Loucy (cell line): ENCODE results near the gene TOP3A.

Experiments
- H2AFZ ChIP-seq: fragments of 200-600 bp; sonication (generic); 2 replicates; pipeline ENCODE4 v1.6.0; 2016; ENCODE audit warnings: antibody characterized with exemption, mild to moderate bottlenecking, low read length, moderate library complexity
- H3F3A ChIP-seq: fragments of 200-600 bp; 2 replicates; pipeline ENCODE4 v1.6.0; 2016; ENCODE audit warnings: antibody characterized with exemption, low read depth, mild to moderate bottlenecking
- H3K27me3 ChIP-seq: fragments of 200-600 bp; sonication (generic); 2 replicates; pipeline ENCODE4 v1.6.1; 2014; ENCODE audit warnings: low read length, mild to moderate bottlenecking; ENCODE audit not compliant: insufficient read depth, poor library complexity, severe bottlenecking
- H3K36me3 ChIP-seq: fragments of 200-600 bp; sonication (generic); 2 replicates; pipeline ENCODE4 v1.6.1; 2016; ENCODE audit warnings: low read length; ENCODE audit not compliant: insufficient read depth
- H3K4me1 ChIP-seq: fragments of 200-600 bp; sonication (generic); 2 replicates; pipeline ENCODE4 v1.5.1; 2014; ENCODE audit warnings: low read length, mild to moderate bottlenecking; ENCODE audit not compliant: insufficient read depth, poor library complexity, severe bottlenecking
- H3K4me2 ChIP-seq: fragments of 200-600 bp; sonication (generic); 2 replicates; pipeline ENCODE4 v1.6.0; 2014; ENCODE audit warnings: antibody characterized with exemption, low read length, low read depth, mild to moderate bottlenecking; ENCODE audit not compliant: poor library complexity, severe bottlenecking
- H3K4me3 ChIP-seq: fragments of 200-600 bp; sonication (generic); 2 replicates; pipeline ENCODE4 v1.5.1; 2014; ENCODE audit warnings: low read length, mild to moderate bottlenecking, mixed read lengths; ENCODE audit not compliant: poor library complexity, severe bottlenecking
- H3K79me2 ChIP-seq: fragments of 200-600 bp; sonication (generic); 2 replicates; pipeline ENCODE4 v1.6.1; 2014; ENCODE audit warnings: low read length; ENCODE audit not compliant: insufficient read depth
- H3K9ac ChIP-seq: fragments of 200-600 bp; sonication (generic); 2 replicates; pipeline ENCODE4 v1.6.0; 2014; ENCODE audit warnings: mild to moderate bottlenecking, low read depth, low read length, moderate library complexity; ENCODE audit not compliant: poor library complexity, severe bottlenecking
- H3K9me2 ChIP-seq: fragments of 200-600 bp; sonication (generic); replicated peaks from 2 replicates; pipeline ENCODE4 v1.6.1; 2016; ENCODE audit warnings: low read depth, low read length, mixed read lengths
- H3K9me3 ChIP-seq: fragments of 200-600 bp; sonication (generic); 2 replicates; pipeline ENCODE4 v1.6.1; 2014; ENCODE audit warnings: mild to moderate bottlenecking, antibody characterized with exemption, low read length, low read depth; ENCODE audit not compliant: insufficient read depth
- H4K20me1 ChIP-seq: fragments of 200-600 bp; sonication (generic); 2 replicates; pipeline ENCODE4 v1.6.0; 2014; ENCODE audit warnings: antibody characterized with exemption, low read length, mild to moderate bottlenecking; ENCODE audit not compliant: insufficient read depth, poor library complexity, severe bottlenecking
- EZH2phosphoT487 ChIP-seq: fragments of 200-600 bp; IDR thresholded peaks from 2 replicates; pipeline ENCODE4 v1.6.1; 2018; ENCODE audit warnings: antibody characterized with exemption, mild to moderate bottlenecking, moderate library complexity, borderline replicate concordance
- TF ChIP-seq, protein P1 (sequence below): fragments of 200-600 bp; sonication (generic); conservative IDR thresholded peaks from 2 replicates; pipeline ENCODE4 v1.5.1; 2014; ENCODE audit warnings: mild to moderate bottlenecking, antibody characterized with exemption, low read length

The TOP3A gene

DNA sequence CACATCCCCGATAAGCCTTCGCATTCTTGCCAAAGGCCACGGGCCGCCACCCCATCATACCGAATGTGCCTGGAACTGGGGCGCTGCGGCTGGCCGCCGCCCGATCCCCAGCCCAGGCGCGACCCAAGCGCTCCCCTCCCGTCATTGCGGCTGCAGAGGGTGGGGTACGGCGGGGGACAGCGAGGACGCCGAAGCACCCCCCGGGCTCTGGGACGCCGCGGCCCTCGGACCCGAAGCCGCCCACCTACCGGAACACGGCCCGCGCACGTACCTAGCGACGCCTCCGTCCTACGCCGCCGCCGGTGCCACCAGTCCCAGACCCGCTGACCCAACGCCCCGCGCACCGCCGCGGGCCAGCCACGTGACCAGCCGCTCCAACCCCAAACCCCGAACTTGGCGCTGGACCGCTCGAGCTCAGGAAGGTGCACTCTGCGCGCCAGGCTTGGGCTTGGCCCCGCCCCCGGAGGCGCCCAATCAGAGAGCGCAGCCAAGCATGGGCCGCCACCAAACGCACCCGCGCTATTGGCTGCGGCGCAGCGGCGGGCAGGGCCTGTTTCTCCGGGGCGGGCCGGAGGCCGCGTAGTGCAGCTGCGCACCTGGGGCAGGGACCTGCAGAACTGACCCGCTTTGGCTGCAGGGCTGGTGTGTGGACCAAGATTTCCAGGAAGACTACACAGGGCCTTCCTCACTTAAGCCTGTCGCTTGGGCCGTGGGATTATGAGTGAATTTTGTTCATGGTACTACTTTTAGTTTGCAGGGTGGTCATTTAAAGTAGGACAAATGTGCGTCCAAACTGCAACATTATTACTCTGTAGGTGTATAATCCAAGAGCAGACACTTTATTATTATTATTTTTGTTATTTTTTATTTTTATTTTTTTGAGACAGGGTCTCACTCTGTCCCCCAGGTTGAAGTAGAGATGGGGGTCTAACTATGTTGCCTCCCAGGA, 48.6 kb upstream of the TOP3A start, which contains the start of gene SHMT1:
Gene SHMT1 (minus strand): TSS at position 450 of the 949 bp plus-strand sequence. CDS start 7,569 bp downstream, outside the sequence.
- Histone ChIP-seq H3K4me1 (peaks cover 13% of the 10 kb centered on the region), H3K4me3 (peak within 1 kb of the TSS; percentile 92), H2AFZ (peak within 1 kb of the TSS; percentile 98), H3K9ac (peak within 1 kb of the TSS; percentile 94), H3K79me2 (peaks cover 49% of the 10 kb centered on the region), H3K36me3 (no peaks in the 10 kb centered on the region), H3K27me3 (no peaks in the 10 kb centered on the region), H3K9me3 (no peaks in the 10 kb centered on the region), H3F3A (no peaks in the 10 kb centered on the region), H3K4me2 (peak within 1 kb of the TSS; percentile 100), H4K20me1 (peaks cover 6% of the 10 kb centered on the region), H3K9me2 (no peaks in the 10 kb centered on the region)
- TF ChIP-seq, protein P1, sequence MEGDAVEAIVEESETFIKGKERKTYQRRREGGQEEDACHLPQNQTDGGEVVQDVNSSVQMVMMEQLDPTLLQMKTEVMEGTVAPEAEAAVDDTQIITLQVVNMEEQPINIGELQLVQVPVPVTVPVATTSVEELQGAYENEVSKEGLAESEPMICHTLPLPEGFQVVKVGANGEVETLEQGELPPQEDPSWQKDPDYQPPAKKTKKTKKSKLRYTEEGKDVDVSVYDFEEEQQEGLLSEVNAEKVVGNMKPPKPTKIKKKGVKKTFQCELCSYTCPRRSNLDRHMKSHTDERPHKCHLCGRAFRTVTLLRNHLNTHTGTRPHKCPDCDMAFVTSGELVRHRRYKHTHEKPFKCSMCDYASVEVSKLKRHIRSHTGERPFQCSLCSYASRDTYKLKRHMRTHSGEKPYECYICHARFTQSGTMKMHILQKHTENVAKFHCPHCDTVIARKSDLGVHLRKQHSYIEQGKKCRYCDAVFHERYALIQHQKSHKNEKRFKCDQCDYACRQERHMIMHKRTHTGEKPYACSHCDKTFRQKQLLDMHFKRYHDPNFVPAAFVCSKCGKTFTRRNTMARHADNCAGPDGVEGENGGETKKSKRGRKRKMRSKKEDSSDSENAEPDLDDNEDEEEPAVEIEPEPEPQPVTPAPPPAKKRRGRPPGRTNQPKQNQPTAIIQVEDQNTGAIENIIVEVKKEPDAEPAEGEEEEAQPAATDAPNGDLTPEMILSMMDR = no peak; the same call in 1 of the 2 replicates
- no peak for TF ChIP-seq EZH2phosphoT487

DNA sequence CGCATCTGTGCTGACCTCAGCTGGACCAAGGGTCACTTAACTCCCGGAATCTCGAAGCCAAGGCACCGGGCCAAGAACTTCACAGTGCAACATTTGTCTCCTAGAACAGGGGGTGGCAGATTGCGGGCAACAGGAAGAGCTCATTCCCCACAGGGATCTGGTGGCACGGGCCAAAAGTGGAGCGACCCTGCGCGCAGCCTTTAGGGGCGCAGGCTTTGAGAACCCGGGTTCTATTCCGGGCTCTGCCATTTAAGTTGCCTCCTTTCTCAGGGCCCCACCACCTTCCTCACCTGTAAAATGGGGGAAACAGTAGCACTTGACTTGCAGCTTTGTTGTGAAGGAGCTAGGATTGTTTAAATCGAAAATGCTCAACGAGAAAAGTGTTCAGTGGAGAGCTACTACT, 47.9 kb upstream of the TOP3A start:
- H3K4me1 ChIP-seq = peaks cover 13% of the 10 kb centered on the region
- H3K79me2 ChIP-seq = peaks cover 53% of the 10 kb centered on the region
- H3K27me3 ChIP-seq = no peaks in the 10 kb centered on the region
- H3F3A ChIP-seq = no peaks in the 10 kb centered on the region
- H3K9me3 ChIP-seq = no peaks in the 10 kb centered on the region
- no peak for TF ChIP-seq EZH2phosphoT487
- TF ChIP-seq, protein P1 = peak; percentile 29
- peak overlapping the region; percentile 100 for H3K4me2 ChIP-seq
- peak overlapping the region; percentile 98 for H2AFZ ChIP-seq
- H3K9ac ChIP-seq = peak overlapping the region; percentile 94
- H3K4me3 ChIP-seq = peak overlapping the region; percentile 92
- no peaks in the 10 kb centered on the region for H3K9me2 ChIP-seq
- peaks cover 6% of the 10 kb centered on the region for H4K20me1 ChIP-seq
- H3K36me3 ChIP-seq = no peaks in the 10 kb centered on the region

DNA sequence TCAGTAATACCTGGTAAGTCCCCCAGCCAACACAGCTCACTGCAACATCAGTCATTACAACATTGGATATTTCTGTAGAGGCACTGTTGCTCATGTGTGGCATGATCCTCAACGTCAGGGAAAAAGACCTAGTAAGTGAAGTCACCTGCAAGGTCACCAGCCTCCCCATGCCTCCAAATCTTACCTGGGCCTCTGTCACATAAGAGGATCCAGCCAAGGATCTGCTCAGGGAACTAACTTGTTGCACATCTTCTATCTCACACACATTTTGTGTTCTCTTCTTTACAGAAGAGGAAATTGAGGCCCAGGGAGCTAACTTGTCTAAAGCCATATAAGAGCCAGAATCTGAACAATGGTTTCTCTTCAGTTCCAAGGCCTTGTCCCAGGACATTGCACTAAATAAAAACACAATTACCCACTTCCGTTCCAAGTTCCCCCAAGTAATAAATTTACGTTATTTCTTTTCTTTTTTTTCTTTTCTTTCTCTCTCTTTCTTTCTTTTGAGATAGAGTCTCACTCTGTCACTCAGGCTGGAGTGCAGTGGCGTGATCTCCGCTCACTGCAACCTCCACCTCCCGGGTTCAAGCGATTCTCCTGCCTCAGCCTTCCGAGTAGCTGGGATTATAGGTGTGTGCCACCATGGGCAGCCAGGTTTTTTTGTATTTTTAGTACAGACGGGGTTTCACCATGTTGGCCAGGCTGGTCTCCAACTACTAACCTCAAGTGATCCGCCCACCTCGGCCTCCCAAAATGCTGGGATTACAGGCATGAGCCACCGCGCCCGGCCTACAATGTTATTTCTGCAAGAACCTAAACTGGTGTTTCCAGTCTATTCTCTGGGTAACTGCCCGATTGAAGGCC, 47.3 kb upstream of the TOP3A start:
- H3K4me2 ChIP-seq = peak overlapping the region; percentile 100
- no peaks in the 10 kb centered on the region for H3F3A ChIP-seq
- H4K20me1 ChIP-seq = peaks cover 10% of the 10 kb centered on the region
- H3K27me3 ChIP-seq = no peaks in the 10 kb centered on the region
- H3K4me1 ChIP-seq = peaks cover 13% of the 10 kb centered on the region
- no peaks in the 10 kb centered on the region for H3K36me3 ChIP-seq
- no peak overlapping the region for H2AFZ ChIP-seq
- peak overlapping the region; percentile 92 for H3K4me3 ChIP-seq
- H3K9ac ChIP-seq = peak overlapping the region; percentile 94
- TF ChIP-seq EZH2phosphoT487 = no peak
- TF ChIP-seq, protein P1 = no peak
- no peaks in the 10 kb centered on the region for H3K9me2 ChIP-seq
- no peaks in the 10 kb centered on the region for H3K9me3 ChIP-seq
- peaks cover 58% of the 10 kb centered on the region for H3K79me2 ChIP-seq
